HepG2 (cell line): Measurements from ENCODE around the gene HHIPL1.

Source experiments
- EZH2 ChIP-seq: conservative IDR thresholded peaks from 2 replicates; pipeline ENCODE4 v1.6.1; 2012; ENCODE audit warnings: mild to moderate bottlenecking, low read depth, low read length, moderate library complexity
- HDAC2 ChIP-seq: sonication (generic); formaldehyde crosslinking; IDR thresholded peaks from 2 replicates; pipeline ENCODE4 v1.4.0; 2020; ENCODE audit warnings: missing genetic modification reagents
- JUN ChIP-seq: sonication (generic); formaldehyde crosslinking; IDR thresholded peaks from 2 replicates; pipeline ENCODE4 v1.4.0; 2020; ENCODE audit warnings: mild to moderate bottlenecking, missing genetic modification reagents
- PHF21A ChIP-seq: sonication (generic); formaldehyde crosslinking; IDR thresholded peaks from 2 replicates; pipeline ENCODE4 v1.5.0; 2020; ENCODE audit warnings: mild to moderate bottlenecking, missing genetic modification reagents
- RAD21 ChIP-seq: fragments of 450-650 bp; formaldehyde crosslinking; IDR thresholded peaks from 2 replicates; pipeline ENCODE4 v1.5.0; 2020; ENCODE audit warnings: mild to moderate bottlenecking
- TP53 ChIP-seq: sonication (generic); formaldehyde crosslinking; conservative IDR thresholded peaks from 2 replicates; pipeline ENCODE4 v1.4.0; 2020; ENCODE audit warnings: missing genetic modification reagents
- ZBED4 ChIP-seq: sonication (generic); formaldehyde crosslinking; IDR thresholded peaks from 2 replicates; pipeline ENCODE4 v1.4.0; 2020; ENCODE audit warnings: missing genetic modification reagents, borderline replicate concordance
- ZNF639 ChIP-seq: conservative IDR thresholded peaks from 2 replicates; pipeline ENCODE4 v1.6.1; 2018; ENCODE audit warnings: missing genetic modification reagents

- TF ChIP-seq PHF21A, result no peak
- no peak for TF ChIP-seq EZH2
- TF ChIP-seq JUN (CRISPR knock-in tag), result no peak
- no peak for TF ChIP-seq ZBED4 (CRISPR knock-in tag)
- TF ChIP-seq TP53 (CRISPR knock-in tag), result no peak
- TF ChIP-seq RAD21 (CRISPR knock-in tag), result no peak
- no peak for TF ChIP-seq ZNF639
- no peak for TF ChIP-seq HDAC2 (CRISPR knock-in tag)
Observed at GRCh38 chr14:99666533-99666932, 21.6 kb downstream of the HHIPL1 start.
